Ovary (tissue), 9 donors: ENCODE measurements around the gene PAGE4. TPM values are rescaled to one million over a fixed set of nuclear protein-coding genes. Genes with fewer than 3 reads are reported as not detected.

ENCODE experiments used
- DNase-seq, 5 donors: peaks; one replicate each; pipeline ENCODE4 v3.0.0-alpha.2; 2019 to 2020
- H3K27ac ChIP-seq, 2 donors: fragments of 200-600 bp; one replicate each; pipeline versions ENCODE4 v1.5.1 to v1.8.0; 2019 to 2022
- H3K27me3 ChIP-seq: fragments of 200-600 bp; one replicate; pipeline ENCODE4 v1.8.0; 2022
- H3K36me3 ChIP-seq: fragments of 200-600 bp; sonication (generic); one replicate; pipeline ENCODE4 v1.5.1; 2019
- H3K4me1 ChIP-seq: one replicate; pipeline ENCODE4 v1.8.1; 2013; ENCODE audit warnings: mild to moderate bottlenecking, moderate library complexity; ENCODE audit not compliant: insufficient read depth
- H3K4me3 ChIP-seq: fragments of 200-600 bp; sonication (generic); one replicate; pipeline ENCODE4 v1.5.1; 2017
- H3K9me3 ChIP-seq, 2 donors: fragments of 200-600 bp in 1 of 2; sonication (generic) in 1 of 2; one replicate each; pipeline versions ENCODE4 v1.5.1 to v1.8.1; 2013 to 2019; ENCODE audit warnings: mild to moderate bottlenecking in 1 of 2, moderate library complexity in 1 of 2
- CTCF ChIP-seq, 3 donors: fragments of 450-650 bp in 2 of 3; fragments of 200-600 bp in 1 of 3; IDR thresholded peaks; one replicate each; pipeline versions ENCODE4 v1.5.1 to v1.8.0; 2016 to 2022; ENCODE audit warnings: antibody characterized with exemption in 3 of 3, mild to moderate bottlenecking in 1 of 3
- EP300 ChIP-seq: sonication (generic); formaldehyde crosslinking; IDR thresholded peaks from one replicate; pipeline ENCODE4 v1.6.1; 2017; ENCODE audit warnings: antibody characterized with exemption
- POLR2A ChIP-seq: fragments of 450-650 bp; IDR thresholded peaks from one replicate; pipeline ENCODE4 v1.6.1; 2017; ENCODE audit warnings: antibody characterized with exemption, mild to moderate bottlenecking, moderate library complexity
- WGBS, 3 donors: extraction: QIAGEN DNeasy Blood & Tissue Kit in 1 of 3; methylation state at CpG; one replicate each; pipeline versions ENCODE4 v1.1.5 to v1.1.7; 2013 to 2017; 5-methylcytosine and 5-hydroxymethylcytosine counted together
- intact Hi-C, 4 donors: fragments of 100-400 bp; cut with DNase I; formaldehyde crosslinking; loops; one replicate each; pipeline versions ENCODE4 v1.11.0 to v1.15.1; 2022 to 2023
- polyA plus RNA-seq, 2 donors: library from polyadenylated mRNA; stranded (reverse); fragments of 200-250 nt in 1 of 2; fragments of 350-450 nt in 1 of 2; fragmentation: Illumina TruSeq in 1 of 2; extraction: RNeasy Lipid Tissue Mini Kit (QIAGEN cat#74804) in 1 of 2; gene quantifications; one replicate each; pipeline ENCODE4 v1.2.3, GENCODE V29; 2013 to 2014
- total RNA-seq, 7 donors: library from RNA; depleted of rRNA in 2 of 7; stranded (reverse); fragments of >200 nt in 2 of 7; fragmentation: NEBNext Ultra II Directional in 3 of 7; extraction: Animal tissue kit (Norgen Biotek cat#: 25700) in 3 of 7; gene quantifications; one replicate each; pipeline versions ENCODE4 v1.1.0 to v1.2.4, GENCODE V29; 2016 to 2023
- donor health status: DM: no; HTN: no; CAD: no; lungs with moderate emphysema.
- donor health status: DM: no; HTN: no; CAD: no.
- donor health status: Bipolar disorder and iron deficiency.
- donor health status: DM: yes; HTN: yes; CAD: no.
- donor health status: DM: no; HTN: no; CAD: no.
- donor health status: DM: yes; HTN: yes; CAD: no.

PAGE4 gene
- total and polyA plus RNA-seq, 9 donors, result 0.71 to 9.2 (median 8.0) TPM; not detected in 4

DNA sequence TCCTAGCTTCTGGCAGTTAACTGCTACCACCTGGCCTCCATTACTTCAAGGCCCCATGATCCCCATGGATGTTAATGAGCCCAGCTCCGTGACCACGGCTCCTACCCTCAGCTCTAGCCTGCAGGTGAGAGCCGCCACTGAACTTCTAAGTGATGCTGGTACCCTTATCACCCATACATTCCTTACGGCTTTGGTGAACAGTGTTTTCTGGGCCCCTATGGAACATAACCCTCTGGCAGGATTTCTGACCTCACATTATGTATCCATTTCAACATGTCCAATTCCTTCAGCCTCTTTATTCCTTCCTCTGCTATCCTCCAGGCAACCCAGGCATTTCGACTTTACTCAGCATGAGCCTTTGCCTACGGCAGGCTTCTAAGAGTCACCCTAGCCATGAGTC, 24.6 kb downstream of the PAGE4 start:
- no peaks in the 10 kb centered on the region for H3K4me1 ChIP-seq
- DNase-seq, result no peak
- H3K27me3 ChIP-seq, result no peaks in the 10 kb centered on the region
- intact Hi-C loops, result no loop called here
- no peak overlapping the region for H3K4me3 ChIP-seq
- no peaks in the 10 kb centered on the region for H3K9me3 ChIP-seq
- no peak overlapping the region for H3K27ac ChIP-seq
- WGBS, 3 donors, result 76 to 80% (median 78%) methylated on average over 6 of the region's 6 CpGs
- no peak for TF ChIP-seq EP300
- TF ChIP-seq CTCF (IDR thresholded peaks at IDR 0.05), result no peak
- TF ChIP-seq POLR2A, result no peak
- H3K36me3 ChIP-seq, result no peaks in the 10 kb centered on the region

DNA sequence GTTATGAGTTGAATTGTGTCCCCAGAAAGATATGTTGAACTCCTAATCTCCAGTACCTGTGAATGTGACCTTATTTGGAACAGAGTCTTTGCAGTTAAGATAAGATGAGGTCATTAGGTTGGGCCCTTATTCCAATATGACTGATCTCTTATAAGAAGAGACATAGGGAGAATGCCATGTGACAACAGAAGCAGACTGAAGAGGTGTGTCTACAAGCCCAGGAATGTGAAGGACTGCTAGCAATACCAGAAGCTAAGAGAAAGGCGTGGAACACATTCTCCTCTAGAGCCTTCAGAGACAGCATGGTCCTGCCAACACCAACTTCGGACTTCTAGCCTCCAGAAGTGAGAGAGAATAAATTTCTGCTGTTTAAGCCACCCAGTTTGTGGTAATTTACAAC, 27.7 kb downstream of the PAGE4 start:
- Histone ChIP-seq H3K27me3 (no peaks in the 10 kb centered on the region), H3K4me3 (no peak overlapping the region), H3K4me1 (no peaks in the 10 kb centered on the region), H3K9me3 (no peaks in the 10 kb centered on the region), H3K36me3 (no peaks in the 10 kb centered on the region), H3K27ac (no peak overlapping the region)
- intact Hi-C loops, result no loop called here
- TF ChIP-seq CTCF (IDR thresholded peaks at IDR 0.05) (no peak), EP300 (no peak), POLR2A (no peak)
- no peak for DNase-seq
- WGBS, 3 donors, result 47 to 60% (median 49%) methylated on average over 2 of the region's 2 CpGs

- Histone ChIP-seq H3K4me3 (no peak overlapping the region), H3K9me3 (no peaks in the 10 kb centered on the region), H3K36me3 (no peaks in the 10 kb centered on the region), H3K27me3 (no peaks in the 10 kb centered on the region), H3K4me1 (no peaks in the 10 kb centered on the region), H3K27ac (no peak overlapping the region)
- no peak for TF ChIP-seq EP300
- no peak for TF ChIP-seq CTCF (IDR thresholded peaks at IDR 0.05)
- no peak for TF ChIP-seq POLR2A
- no peak for DNase-seq
- intact Hi-C loops, result no loop called here
- 40 to 55% (median 43%) methylated on average over 2 of the region's 2 CpGs for WGBS, 3 donors
Observed at GRCh38 chrX:49858341-49858740, 29.2 kb downstream of the PAGE4 start.

GRCh38 chrX:49859491-49859890, 30.4 kb downstream of the PAGE4 start:
- intact Hi-C loops, result no loop called here
- 78 to 85% (median 79%) methylated on average over 1 of the region's 1 CpG for WGBS, 3 donors

GRCh38 chrX:49860867-49861535, 31.9 kb downstream of the PAGE4 start:
- WGBS, 3 donors, result 57 to 63% (median 60%) methylated on average over 2 of the region's 2 CpGs
- H3K4me1 ChIP-seq, result no peaks in the 10 kb centered on the region
- TF ChIP-seq EP300 (no peak), CTCF (IDR thresholded peaks at IDR 0.05) (no peak), POLR2A (no peak)
- H3K36me3 ChIP-seq, result no peaks in the 10 kb centered on the region
- H3K9me3 ChIP-seq, result no peaks in the 10 kb centered on the region
- H3K27me3 ChIP-seq, result no peaks in the 10 kb centered on the region
- DNase-seq, result no peak
- no peak overlapping the region for H3K4me3 ChIP-seq
- intact Hi-C loops, result no loop called here
- no peak overlapping the region for H3K27ac ChIP-seq

More at GRCh38 chrX:49859491-49859890, 30.4 kb downstream of the PAGE4 start:
- Histone ChIP-seq H3K27me3 (no peaks in the 10 kb centered on the region), H3K4me3 (no peak overlapping the region), H3K4me1 (no peaks in the 10 kb centered on the region), H3K27ac (no peak overlapping the region), H3K9me3 (no peaks in the 10 kb centered on the region), H3K36me3 (no peaks in the 10 kb centered on the region)
- TF ChIP-seq POLR2A (no peak), EP300 (no peak)
- no peak for DNase-seq
